Measurements from ENCODE around the gene GLT8D2.
A peak's percentile ranks its signal among the peaks of the same experiment; 100 is the strongest.

Gene GLT8D2

DNA sequence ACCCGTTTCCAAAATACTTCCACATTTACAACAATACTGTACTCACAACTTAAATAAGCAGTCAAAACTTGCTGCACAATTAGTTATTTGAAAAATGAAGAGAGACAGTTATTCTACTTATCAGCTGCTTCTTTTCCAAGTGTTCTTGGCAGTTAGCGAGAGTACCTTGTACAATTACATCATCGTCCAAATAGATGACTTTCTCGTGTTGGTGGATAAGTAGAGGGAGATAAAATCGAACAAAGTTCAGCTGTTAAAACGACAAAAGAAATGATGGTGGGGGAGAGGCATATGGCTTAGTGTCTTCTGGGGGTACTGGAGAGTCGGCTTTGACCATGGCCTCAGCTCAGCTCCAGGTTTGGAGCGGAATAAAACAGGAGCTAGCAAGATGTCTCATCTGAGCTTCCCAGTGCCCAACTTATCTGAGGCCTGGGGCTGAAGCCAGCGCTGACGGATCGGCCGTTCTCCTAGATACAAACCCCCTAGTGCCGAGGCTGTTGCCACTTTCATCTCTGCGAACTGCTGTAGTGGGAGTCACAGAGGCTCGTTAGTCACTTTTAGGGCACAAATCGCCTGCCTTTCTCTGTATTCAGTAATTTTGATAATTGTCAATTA, 52.6 kb downstream of the GLT8D2 start:
- DNase-seq, result no peak

- DNase-seq, result no peak
Observed at GRCh38 chr12:103996595-103996994, 53.4 kb downstream of the GLT8D2 start.

DNA sequence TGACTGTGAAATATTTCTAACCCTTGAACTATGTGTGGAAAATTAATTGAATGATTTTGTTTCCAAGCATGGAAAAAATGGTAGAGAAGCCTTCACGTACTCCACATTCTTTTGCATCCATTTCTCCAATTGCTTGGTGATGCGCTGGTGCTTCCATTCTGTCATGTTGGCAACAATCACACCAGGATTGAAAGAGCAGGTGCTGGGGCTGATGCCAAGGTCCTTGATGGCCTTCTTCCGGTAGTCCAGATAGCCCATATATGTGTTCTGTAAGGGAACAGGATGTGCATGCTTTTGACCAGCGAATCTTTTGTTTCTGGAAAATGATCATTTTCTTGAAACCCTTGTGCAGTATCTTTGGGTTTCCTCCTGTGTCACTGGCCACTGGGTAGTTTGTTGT, 55.8 kb downstream of the GLT8D2 start:
- DNase-seq, result no peak

DNA sequence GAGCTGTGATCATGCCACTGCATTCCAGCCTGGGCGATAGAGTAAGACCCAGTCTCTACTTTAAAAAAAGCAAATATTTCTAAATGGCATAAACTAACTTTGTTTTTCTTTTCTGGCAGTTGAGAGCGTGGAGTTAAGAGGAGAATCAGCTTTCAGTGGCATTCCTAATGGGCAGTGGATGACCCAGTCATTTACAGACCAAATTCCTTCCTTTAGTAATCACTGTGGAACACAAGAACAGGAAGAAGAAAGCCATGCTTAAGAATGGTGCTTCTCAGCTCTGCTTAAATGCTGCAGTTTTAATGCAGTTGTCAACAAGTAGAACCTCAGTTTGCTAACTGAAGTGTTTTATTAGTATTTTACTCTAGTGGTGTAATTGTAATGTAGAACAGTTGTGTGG, 63.2 kb downstream of the GLT8D2 start:
- no peak for DNase-seq

- DNase-seq, result no peak
Observed at GRCh38 chr12:103978384-103978982, 71.5 kb downstream of the GLT8D2 start.

- DNase-seq, result no peak
Observed at GRCh38 chr12:103975368-103975767, 74.6 kb downstream of the GLT8D2 start.

DNA sequence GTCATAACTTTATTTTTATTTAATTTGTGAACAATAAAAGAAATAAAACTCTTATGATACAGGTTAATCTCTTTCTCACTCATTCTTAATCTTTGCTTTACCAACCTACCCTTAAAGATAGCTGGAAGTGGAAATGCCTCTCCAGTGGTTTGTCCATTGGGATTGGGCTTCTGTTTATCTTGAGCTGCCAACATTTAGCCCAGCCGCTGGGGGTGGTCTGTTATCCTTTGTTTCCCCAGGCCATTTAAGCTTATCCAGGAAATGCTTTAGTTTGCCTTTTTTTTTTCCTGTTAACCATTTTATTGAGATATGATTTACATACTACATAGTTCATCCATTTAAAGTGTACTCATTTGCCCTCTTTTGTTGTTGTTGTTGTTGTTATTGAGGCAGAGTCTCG, 76.1 kb downstream of the GLT8D2 start:
- DNase-seq, result no peak

- no peak for DNase-seq
Observed at GRCh38 chr12:103969391-103969790, 80.6 kb downstream of the GLT8D2 start.

GRCh38 chr12:103966736-103967135, 83.3 kb downstream of the GLT8D2 start:
- no peak for DNase-seq

GRCh38 chr12:103965590-103966504, 84.1 kb downstream of the GLT8D2 start, which contains the start of gene TDG:
Gene TDG, plus strand, starts transcription at chr12:103965872. Its CDS starts 166 bp downstream, at chr12:103966038.
- peak; percentile 98 for DNase-seq

- DNase-seq, result no peak
Observed at GRCh38 chr12:103965255-103965589, 84.8 kb downstream of the GLT8D2 start.

- DNase-seq, result no peak
Observed at GRCh38 chr12:103964805-103965204, 85.2 kb downstream of the GLT8D2 start.

DNA sequence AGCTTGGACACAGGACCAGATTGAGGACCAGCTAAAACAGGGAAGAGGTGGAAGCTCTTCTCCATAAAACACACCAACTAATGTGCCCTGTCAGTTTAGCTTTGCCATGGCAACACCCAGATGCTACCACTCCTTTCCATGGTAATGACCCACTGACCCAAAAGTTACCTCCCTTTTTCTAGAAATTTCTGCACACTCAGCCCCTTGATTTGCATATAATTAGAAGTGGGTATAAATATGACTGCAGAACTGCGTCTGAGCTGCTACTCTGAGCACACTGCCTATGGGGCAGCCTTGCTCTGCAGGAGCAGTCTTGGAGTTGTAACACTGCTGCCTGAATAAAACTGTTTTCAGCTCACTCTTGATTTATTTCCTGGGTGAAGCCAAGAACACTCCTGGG, 87.5 kb downstream of the GLT8D2 start:
- no peak for DNase-seq

GRCh38 chr12:103960616-103961227, 89.3 kb downstream of the GLT8D2 start:
- no peak for DNase-seq

DNA sequence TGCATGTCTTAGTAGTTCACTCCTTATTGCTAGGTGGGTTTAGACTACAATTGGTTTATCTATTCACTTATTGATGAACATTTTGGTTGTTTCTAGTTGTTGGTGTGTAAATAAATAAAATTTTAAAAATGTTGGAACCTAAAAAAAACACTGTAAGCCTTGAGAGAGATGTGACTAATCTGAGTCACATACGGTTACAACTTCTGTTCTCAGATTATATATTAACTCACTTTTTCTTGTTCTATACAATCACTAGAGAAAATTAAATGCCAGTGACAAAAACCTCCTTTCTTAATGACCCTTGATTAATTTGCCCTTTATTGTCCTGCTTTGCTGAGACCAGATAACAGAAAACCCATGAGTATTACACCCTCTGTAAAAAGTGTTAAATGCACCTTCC, 91.4 kb downstream of the GLT8D2 start:
- DNase-seq, result no peak

GRCh38 chr12:103957865-103958388, 92.1 kb downstream of the GLT8D2 start:
- DNase-seq, result no peak

- DNase-seq, result no peak
Observed at GRCh38 chr12:103956509-103957027, 93.4 kb downstream of the GLT8D2 start.

- no peak for DNase-seq
Observed at GRCh38 chr12:103955811-103956508, 94.0 kb downstream of the GLT8D2 start.

DNA sequence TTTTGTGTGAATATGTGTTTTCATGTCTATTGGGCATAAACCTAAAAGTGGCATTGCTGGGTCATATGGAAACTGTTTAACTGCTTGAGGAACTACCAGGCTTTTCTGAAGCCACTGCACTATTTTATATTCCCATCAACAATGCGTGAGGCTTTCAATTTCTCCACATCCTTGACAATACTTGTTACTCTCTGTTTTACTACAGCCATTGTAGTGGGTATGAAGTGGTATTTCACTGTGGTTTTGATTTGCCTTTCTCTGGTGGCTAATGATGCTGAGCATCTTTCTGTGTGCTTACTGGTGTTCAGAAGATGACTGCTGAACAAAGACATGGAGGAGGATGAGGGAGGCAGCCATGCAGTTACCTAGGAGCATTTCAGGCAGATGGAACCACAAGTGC, 97.5 kb downstream of the GLT8D2 start:
- DNase-seq, result no peak

GRCh38 chr12:103948746-103949406, 101.1 kb downstream of the GLT8D2 start:
- DNase-seq, result no peak

- DNase-seq, result no peak
Observed at GRCh38 chr12:103947871-103948555, 102.0 kb downstream of the GLT8D2 start.

Measured in CD4-positive, alpha-beta T cell treated with Interleukin-10 for 1 hour (primary cell).